Measurements from ENCODE around the gene TPX2.

TPX2 gene

DNA sequence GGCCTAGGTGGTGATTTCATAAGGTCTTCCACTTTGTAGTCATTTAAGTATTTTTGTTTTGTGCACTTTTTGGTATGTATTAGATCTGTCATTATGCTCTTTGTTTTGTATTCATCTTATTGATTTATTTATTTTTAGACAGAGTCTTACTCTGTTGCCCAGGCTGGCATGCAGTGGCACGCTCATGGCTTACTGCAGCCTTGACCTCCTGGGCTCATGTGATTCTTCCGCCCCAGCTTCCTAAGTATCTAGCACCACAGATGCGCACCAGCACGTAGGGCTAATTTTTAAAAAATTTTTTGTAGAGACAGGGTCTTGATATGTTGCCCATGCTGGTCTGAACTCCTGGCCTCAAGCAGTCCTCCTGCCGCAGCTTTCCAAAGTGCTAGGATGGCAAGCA is 30.6 kb downstream of the TPX2 start:
- H3K4me1 ChIP-seq (ENCODE audit: control insufficient read depth, insufficient read depth, low read length), result no peaks in the 10 kb centered on the region
- ChIA-PET POLR2A (no interaction called here), CTCF (interaction anchor here (1.4 kb wide), 1 partner anchor 46 kb away, joined by 4 read pairs; no protein-coding TSS in a partner anchor)
- no peak overlapping the region for H3K4me3 ChIP-seq (ENCODE audit: low read depth, low read length)
- TF ChIP-seq, protein P1, sequence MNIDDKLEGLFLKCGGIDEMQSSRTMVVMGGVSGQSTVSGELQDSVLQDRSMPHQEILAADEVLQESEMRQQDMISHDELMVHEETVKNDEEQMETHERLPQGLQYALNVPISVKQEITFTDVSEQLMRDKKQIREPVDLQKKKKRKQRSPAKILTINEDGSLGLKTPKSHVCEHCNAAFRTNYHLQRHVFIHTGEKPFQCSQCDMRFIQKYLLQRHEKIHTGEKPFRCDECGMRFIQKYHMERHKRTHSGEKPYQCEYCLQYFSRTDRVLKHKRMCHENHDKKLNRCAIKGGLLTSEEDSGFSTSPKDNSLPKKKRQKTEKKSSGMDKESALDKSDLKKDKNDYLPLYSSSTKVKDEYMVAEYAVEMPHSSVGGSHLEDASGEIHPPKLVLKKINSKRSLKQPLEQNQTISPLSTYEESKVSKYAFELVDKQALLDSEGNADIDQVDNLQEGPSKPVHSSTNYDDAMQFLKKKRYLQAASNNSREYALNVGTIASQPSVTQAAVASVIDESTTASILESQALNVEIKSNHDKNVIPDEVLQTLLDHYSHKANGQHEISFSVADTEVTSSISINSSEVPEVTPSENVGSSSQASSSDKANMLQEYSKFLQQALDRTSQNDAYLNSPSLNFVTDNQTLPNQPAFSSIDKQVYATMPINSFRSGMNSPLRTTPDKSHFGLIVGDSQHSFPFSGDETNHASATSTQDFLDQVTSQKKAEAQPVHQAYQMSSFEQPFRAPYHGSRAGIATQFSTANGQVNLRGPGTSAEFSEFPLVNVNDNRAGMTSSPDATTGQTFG (tag by site-specific recombination; IDR thresholded peaks at IDR 0.05; ENCODE audit: borderline replicate concordance), result no peak
- TF ChIP-seq ZNF626 (tag by site-specific recombination; IDR thresholded peaks at IDR 0.05) (no peak), ZBTB17 (tag by site-specific recombination; IDR thresholded peaks at IDR 0.05) (no peak)
- H3K9me3 ChIP-seq (ENCODE audit: control insufficient read depth, insufficient read depth, low read depth, low read length), result no peaks in the 10 kb centered on the region
- no peak overlapping the region for H3K27ac ChIP-seq (ENCODE audit: extremely low read depth, low read depth, low read length)
- peaks cover 67 to 89% of the 10 kb centered on the region in 2 experiments for H3K36me3 ChIP-seq (ENCODE audit: control insufficient read depth in 2 of 2, insufficient read depth in 1 of 2, low read length in 2 of 2)

DNA sequence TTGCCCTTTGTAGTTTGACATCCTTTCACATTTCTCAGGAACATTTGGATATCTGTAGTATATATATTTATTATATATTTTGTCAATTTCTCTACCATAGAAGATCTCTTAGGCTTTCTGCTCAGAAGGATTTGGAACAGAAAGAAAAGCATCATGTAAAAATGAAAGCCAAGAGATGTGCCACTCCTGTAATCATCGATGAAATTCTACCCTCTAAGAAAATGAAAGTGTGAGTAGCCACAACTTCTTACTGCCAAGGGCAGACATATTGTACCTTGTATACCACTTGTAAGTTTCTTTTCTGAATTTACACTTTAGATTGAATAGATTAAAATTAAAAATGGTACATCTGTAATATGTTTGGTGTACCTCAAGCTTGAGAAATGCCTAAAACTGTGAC is 31.2 kb downstream of the TPX2 start:
- ChIA-PET CTCF (interaction anchor here (0.7 to 1.4 kb wide), 2 partner anchors 46 to 243 kb away, joined by 3 to 4 read pairs; no protein-coding TSS in a partner anchor), POLR2A (no interaction called here)
- Histone ChIP-seq H3K9me3 (ENCODE audit: control insufficient read depth, insufficient read depth, low read depth, low read length) (no peaks in the 10 kb centered on the region), H3K36me3 (ENCODE audit: control insufficient read depth in 2 of 2, insufficient read depth in 1 of 2, low read length in 2 of 2) (peaks cover 68 to 89% of the 10 kb centered on the region in 2 experiments), H3K4me3 (ENCODE audit: low read depth, low read length) (no peak overlapping the region), H3K4me1 (ENCODE audit: control insufficient read depth, insufficient read depth, low read length) (no peaks in the 10 kb centered on the region), H3K27ac (ENCODE audit: extremely low read depth, low read depth, low read length) (no peak overlapping the region)
- no peak for TF ChIP-seq YY1 (tag by site-specific recombination; IDR thresholded peaks at IDR 0.05)

DNA sequence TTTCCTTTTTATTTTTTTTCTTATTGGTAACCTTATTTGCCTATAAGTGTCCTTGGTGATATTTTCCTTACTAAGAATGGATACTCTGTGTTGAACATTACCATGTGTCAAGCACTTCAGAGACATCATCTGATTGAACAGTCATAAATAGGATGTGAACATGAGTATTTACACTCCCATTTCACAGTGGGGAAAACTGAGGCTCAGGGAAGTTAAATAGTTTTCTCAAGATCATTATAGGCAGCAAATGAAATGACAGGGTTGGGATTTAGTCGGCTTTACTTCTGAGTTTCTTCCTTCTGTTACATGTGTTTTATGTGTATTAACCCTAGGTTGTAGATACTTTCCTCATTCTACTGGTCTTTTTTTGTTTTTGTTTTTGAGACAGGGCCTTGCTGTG is 35.3 kb downstream of the TPX2 start:
- H3K9me3 ChIP-seq (ENCODE audit: control insufficient read depth, insufficient read depth, low read depth, low read length), result no peaks in the 10 kb centered on the region
- ChIA-PET POLR2A (no interaction called here), CTCF (no interaction called here)
- H3K27ac ChIP-seq (ENCODE audit: extremely low read depth, low read depth, low read length), result no peak overlapping the region
- H3K36me3 ChIP-seq (ENCODE audit: control insufficient read depth in 2 of 2, insufficient read depth in 1 of 2, low read length in 2 of 2), result peaks cover 64 to 91% of the 10 kb centered on the region in 2 experiments
- no peak overlapping the region for H3K4me3 ChIP-seq (ENCODE audit: low read depth, low read length)
- H3K4me1 ChIP-seq (ENCODE audit: control insufficient read depth, insufficient read depth, low read length), result no peaks in the 10 kb centered on the region
- TF ChIP-seq KLF8 (tag by site-specific recombination; IDR thresholded peaks at IDR 0.05), result no peak
- TF ChIP-seq MZF1 (tag by site-specific recombination; IDR thresholded peaks at IDR 0.05; ENCODE audit: borderline replicate concordance), result no peak
- no peak for TF ChIP-seq ZNF776 (tag by site-specific recombination; IDR thresholded peaks at IDR 0.05; ENCODE audit: borderline replicate concordance)
- TF ChIP-seq, protein P2, sequence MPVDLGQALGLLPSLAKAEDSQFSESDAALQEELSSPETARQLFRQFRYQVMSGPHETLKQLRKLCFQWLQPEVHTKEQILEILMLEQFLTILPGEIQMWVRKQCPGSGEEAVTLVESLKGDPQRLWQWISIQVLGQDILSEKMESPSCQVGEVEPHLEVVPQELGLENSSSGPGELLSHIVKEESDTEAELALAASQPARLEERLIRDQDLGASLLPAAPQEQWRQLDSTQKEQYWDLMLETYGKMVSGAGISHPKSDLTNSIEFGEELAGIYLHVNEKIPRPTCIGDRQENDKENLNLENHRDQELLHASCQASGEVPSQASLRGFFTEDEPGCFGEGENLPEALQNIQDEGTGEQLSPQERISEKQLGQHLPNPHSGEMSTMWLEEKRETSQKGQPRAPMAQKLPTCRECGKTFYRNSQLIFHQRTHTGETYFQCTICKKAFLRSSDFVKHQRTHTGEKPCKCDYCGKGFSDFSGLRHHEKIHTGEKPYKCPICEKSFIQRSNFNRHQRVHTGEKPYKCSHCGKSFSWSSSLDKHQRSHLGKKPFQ (tag by site-specific recombination; IDR thresholded peaks at IDR 0.05), result no peak
- TF ChIP-seq ZBTB1 (tag by site-specific recombination; IDR thresholded peaks at IDR 0.05), result no peak

DNA sequence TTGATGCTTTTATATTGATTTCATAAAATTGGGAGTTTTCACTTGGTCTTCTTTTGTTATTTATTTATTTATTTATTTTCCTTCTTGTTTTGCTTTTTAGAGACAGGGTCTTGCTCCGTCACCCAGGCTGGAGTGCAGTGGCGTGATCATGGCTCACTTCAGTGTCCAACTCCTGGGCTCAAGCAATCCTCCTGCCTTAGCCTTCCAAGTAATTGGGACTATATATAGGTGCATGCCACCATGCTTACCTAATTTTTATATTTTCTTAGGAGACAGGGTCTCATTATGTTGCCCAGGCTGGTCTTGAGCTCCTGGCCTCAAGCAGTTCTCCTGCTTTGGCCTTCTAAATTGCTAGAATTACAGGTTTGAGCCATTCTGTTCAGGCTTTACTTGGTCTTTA is 41.7 kb downstream of the TPX2 start:
- TF ChIP-seq ZNF654 (tag by site-specific recombination; IDR thresholded peaks at IDR 0.05; ENCODE audit: low read depth) (no peak), ZNF585B (tag by site-specific recombination; IDR thresholded peaks at IDR 0.05) (no peak), HOXD13 (CRISPR knock-in tag; IDR thresholded peaks at IDR 0.05; ENCODE audit: borderline replicate concordance) (no peak), ZNF121 (tag by site-specific recombination; IDR thresholded peaks at IDR 0.05) (no peak), PRDM1 (tag by site-specific recombination; IDR thresholded peaks at IDR 0.05) (no peak), RBAK (tag by site-specific recombination; IDR thresholded peaks at IDR 0.05) (no peak), ZFP41 (tag by site-specific recombination; IDR thresholded peaks at IDR 0.05; ENCODE audit: borderline replicate concordance) (no peak), ZNF785 (tag by site-specific recombination; IDR thresholded peaks at IDR 0.05) (no peak), ZNF791 (tag by site-specific recombination; IDR thresholded peaks at IDR 0.05) (no peak)
- TF ChIP-seq, protein P3, sequence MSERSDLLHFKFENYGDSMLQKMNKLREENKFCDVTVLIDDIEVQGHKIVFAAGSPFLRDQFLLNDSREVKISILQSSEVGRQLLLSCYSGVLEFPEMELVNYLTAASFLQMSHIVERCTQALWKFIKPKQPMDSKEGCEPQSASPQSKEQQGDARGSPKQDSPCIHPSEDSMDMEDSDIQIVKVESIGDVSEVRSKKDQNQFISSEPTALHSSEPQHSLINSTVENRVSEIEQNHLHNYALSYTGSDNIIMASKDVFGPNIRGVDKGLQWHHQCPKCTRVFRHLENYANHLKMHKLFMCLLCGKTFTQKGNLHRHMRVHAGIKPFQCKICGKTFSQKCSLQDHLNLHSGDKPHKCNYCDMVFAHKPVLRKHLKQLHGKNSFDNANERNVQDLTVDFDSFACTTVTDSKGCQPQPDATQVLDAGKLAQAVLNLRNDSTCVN (tag by site-specific recombination; optimal IDR thresholded peaks at IDR 0.05), result no peak
- TF ChIP-seq, protein P4, sequence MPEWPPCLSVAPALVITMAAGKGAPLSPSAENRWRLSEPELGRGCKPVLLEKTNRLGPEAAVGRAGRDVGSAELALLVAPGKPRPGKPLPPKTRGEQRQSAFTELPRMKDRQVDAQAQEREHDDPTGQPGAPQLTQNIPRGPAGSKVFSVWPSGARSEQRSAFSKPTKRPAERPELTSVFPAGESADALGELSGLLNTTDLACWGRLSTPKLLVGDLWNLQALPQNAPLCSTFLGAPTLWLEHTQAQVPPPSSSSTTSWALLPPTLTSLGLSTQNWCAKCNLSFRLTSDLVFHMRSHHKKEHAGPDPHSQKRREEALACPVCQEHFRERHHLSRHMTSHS (tag by site-specific recombination; IDR thresholded peaks at IDR 0.05), result no peak
- Histone ChIP-seq H3K4me3 (ENCODE audit: low read depth, low read length) (no peak overlapping the region), H3K27ac (ENCODE audit: extremely low read depth, low read depth, low read length) (no peak overlapping the region), H3K9me3 (ENCODE audit: control insufficient read depth, insufficient read depth, low read depth, low read length) (no peaks in the 10 kb centered on the region), H3K4me1 (ENCODE audit: control insufficient read depth, insufficient read depth, low read length) (no peaks in the 10 kb centered on the region), H3K36me3 (ENCODE audit: control insufficient read depth in 2 of 2, insufficient read depth in 1 of 2, low read length in 2 of 2) (peaks cover 74 to 94% of the 10 kb centered on the region in 2 experiments)
- ChIA-PET CTCF (no interaction called here), POLR2A (no interaction called here)
